ENCODE measurements around the gene NRCAM.

NRCAM gene

GRCh38 chr7:108234281-108234680 lies 222.0 kb downstream of the NRCAM start:
- no peak overlapping the region for H3K27ac ChIP-seq
- no peaks in the 10 kb centered on the region for H3K79me2 ChIP-seq
- no peaks in the 10 kb centered on the region for H3K36me3 ChIP-seq (ENCODE audit: control insufficient read depth, insufficient read depth, low read length)
- no peak overlapping the region for H3K9ac ChIP-seq
- no peak overlapping the region for H3K4me3 ChIP-seq (ENCODE audit: low read depth, low read length)
- no peaks in the 10 kb centered on the region for H3K9me3 ChIP-seq (ENCODE audit: control insufficient read depth, low read length)
- no peaks in the 10 kb centered on the region for H3K27me3 ChIP-seq (ENCODE audit: control insufficient read depth, insufficient read depth, low read length)
- H3K4me1 ChIP-seq, result no peaks in the 10 kb centered on the region
- H3K4me2 ChIP-seq (ENCODE audit: low read length), result no peak overlapping the region
- TF ChIP-seq, protein P1, sequence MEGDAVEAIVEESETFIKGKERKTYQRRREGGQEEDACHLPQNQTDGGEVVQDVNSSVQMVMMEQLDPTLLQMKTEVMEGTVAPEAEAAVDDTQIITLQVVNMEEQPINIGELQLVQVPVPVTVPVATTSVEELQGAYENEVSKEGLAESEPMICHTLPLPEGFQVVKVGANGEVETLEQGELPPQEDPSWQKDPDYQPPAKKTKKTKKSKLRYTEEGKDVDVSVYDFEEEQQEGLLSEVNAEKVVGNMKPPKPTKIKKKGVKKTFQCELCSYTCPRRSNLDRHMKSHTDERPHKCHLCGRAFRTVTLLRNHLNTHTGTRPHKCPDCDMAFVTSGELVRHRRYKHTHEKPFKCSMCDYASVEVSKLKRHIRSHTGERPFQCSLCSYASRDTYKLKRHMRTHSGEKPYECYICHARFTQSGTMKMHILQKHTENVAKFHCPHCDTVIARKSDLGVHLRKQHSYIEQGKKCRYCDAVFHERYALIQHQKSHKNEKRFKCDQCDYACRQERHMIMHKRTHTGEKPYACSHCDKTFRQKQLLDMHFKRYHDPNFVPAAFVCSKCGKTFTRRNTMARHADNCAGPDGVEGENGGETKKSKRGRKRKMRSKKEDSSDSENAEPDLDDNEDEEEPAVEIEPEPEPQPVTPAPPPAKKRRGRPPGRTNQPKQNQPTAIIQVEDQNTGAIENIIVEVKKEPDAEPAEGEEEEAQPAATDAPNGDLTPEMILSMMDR (IDR thresholded peaks at IDR 0.05), result no peak
- no peak overlapping the region for H2AFZ ChIP-seq

- TF ChIP-seq, protein P1 (IDR thresholded peaks at IDR 0.05), result no peak
Observed at GRCh38 chr7:108232076-108232475, 224.2 kb downstream of the NRCAM start.

GRCh38 chr7:108231221-108231620 lies 225.0 kb downstream of the NRCAM start:
- no peak overlapping the region for H3K27ac ChIP-seq
- no peaks in the 10 kb centered on the region for H3K36me3 ChIP-seq (ENCODE audit: control insufficient read depth, insufficient read depth, low read length)
- H3K79me2 ChIP-seq, result no peaks in the 10 kb centered on the region
- H2AFZ ChIP-seq, result no peak overlapping the region
- no peaks in the 10 kb centered on the region for H3K27me3 ChIP-seq (ENCODE audit: control insufficient read depth, insufficient read depth, low read length)
- H3K9ac ChIP-seq, result no peak overlapping the region
- TF ChIP-seq, protein P1 (IDR thresholded peaks at IDR 0.05), result no peak
- H3K4me2 ChIP-seq (ENCODE audit: low read length), result no peak overlapping the region
- no peak overlapping the region for H3K4me3 ChIP-seq (ENCODE audit: low read depth, low read length)
- no peaks in the 10 kb centered on the region for H3K9me3 ChIP-seq (ENCODE audit: control insufficient read depth, low read length)
- H3K4me1 ChIP-seq, result no peaks in the 10 kb centered on the region

More at GRCh38 chr7:108232076-108232475, 224.2 kb downstream of the NRCAM start:
- Histone ChIP-seq H3K4me3 (ENCODE audit: low read depth, low read length) (no peak overlapping the region), H3K4me2 (ENCODE audit: low read length) (no peak overlapping the region), H3K27ac (no peak overlapping the region), H2AFZ (no peak overlapping the region), H3K27me3 (ENCODE audit: control insufficient read depth, insufficient read depth, low read length) (no peaks in the 10 kb centered on the region), H3K79me2 (no peaks in the 10 kb centered on the region), H3K4me1 (no peaks in the 10 kb centered on the region), H3K9ac (no peak overlapping the region), H3K9me3 (ENCODE audit: control insufficient read depth, low read length) (no peaks in the 10 kb centered on the region), H3K36me3 (ENCODE audit: control insufficient read depth, insufficient read depth, low read length) (no peaks in the 10 kb centered on the region)

GRCh38 chr7:108227366-108227765 lies 228.9 kb downstream of the NRCAM start:
- Histone ChIP-seq H3K79me2 (no peaks in the 10 kb centered on the region), H3K4me1 (no peaks in the 10 kb centered on the region), H3K4me2 (ENCODE audit: low read length) (no peak overlapping the region), H2AFZ (no peak overlapping the region), H3K4me3 (ENCODE audit: low read depth, low read length) (no peak overlapping the region), H3K27me3 (ENCODE audit: control insufficient read depth, insufficient read depth, low read length) (no peaks in the 10 kb centered on the region), H3K9me3 (ENCODE audit: control insufficient read depth, low read length) (no peaks in the 10 kb centered on the region), H3K27ac (no peak overlapping the region), H3K9ac (no peak overlapping the region), H3K36me3 (ENCODE audit: control insufficient read depth, insufficient read depth, low read length) (no peaks in the 10 kb centered on the region)
- TF ChIP-seq, protein P1 (IDR thresholded peaks at IDR 0.05), result no peak

GRCh38 chr7:108226816-108227299 lies 229.4 kb downstream of the NRCAM start:
- H3K4me2 ChIP-seq (ENCODE audit: low read length), result no peak overlapping the region
- no peak overlapping the region for H2AFZ ChIP-seq
- H3K4me3 ChIP-seq (ENCODE audit: low read depth, low read length), result no peak overlapping the region
- TF ChIP-seq, protein P1 (IDR thresholded peaks at IDR 0.05), result no peak
- H3K27me3 ChIP-seq (ENCODE audit: control insufficient read depth, insufficient read depth, low read length), result no peaks in the 10 kb centered on the region
- no peaks in the 10 kb centered on the region for H3K36me3 ChIP-seq (ENCODE audit: control insufficient read depth, insufficient read depth, low read length)
- H3K27ac ChIP-seq, result no peak overlapping the region
- no peaks in the 10 kb centered on the region for H3K9me3 ChIP-seq (ENCODE audit: control insufficient read depth, low read length)
- H3K4me1 ChIP-seq, result no peaks in the 10 kb centered on the region
- no peak overlapping the region for H3K9ac ChIP-seq
- no peaks in the 10 kb centered on the region for H3K79me2 ChIP-seq

Data from parathyroid adenoma (tissue), 2 donors.